Stimulated activated CD4-positive, alpha-beta T cell treated with anti-CD3 and anti-CD28 coated beads, Interleukin-1b, Interleukin-23, amount 100 ng/mL, for 48 hours (primary cell): ENCODE data around the gene MAP3K20.
A peak's percentile ranks its signal among the peaks of the same experiment; 100 is the strongest.

Experiments
- DNase-seq: peaks from one replicate; pipeline ENCODE4 v3.0.0-alpha.2; 2020

The MAP3K20 gene

DNA sequence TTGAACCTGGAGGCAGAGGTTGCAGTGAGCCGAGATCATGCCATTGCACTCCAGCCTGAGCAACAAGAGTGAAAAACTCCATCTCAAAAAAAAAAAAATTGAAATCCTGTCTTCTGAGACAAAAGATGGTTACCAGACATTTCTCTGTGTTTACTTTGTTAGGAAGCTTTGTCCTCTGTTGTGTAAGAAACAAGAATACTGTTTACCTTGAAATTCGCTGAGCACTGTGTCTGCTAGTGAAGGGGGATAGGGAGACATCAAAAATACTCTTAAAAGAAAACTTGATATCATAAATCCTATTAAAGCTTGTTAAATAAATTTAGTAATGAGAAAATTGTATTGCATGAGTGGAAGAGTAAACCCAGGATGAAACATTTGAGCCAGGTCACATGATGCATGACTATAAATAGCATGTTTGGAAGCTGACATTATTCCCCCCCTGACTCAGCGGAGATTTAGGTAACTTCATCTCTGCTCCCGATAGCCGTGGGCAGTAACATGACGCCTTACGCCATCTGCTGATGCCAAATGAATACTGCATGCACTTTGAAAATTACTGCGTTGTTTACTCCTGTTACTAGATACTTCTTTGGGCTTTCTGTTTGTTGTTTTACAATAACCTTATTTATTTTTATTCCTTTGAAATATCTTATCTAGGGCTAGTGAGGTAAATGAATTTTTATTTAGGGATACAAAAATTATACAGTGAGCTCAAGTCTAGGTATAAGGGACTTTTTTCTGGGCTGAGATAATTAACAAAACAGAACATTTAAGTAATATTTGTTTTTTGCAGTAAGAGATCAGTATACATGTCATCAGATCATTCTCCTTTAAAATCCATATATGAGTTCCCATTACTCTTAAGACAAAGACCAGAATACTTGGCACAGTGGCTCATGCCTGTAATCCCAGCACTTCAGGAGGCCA lies 134.9 kb downstream of the MAP3K20 start:
- peak; percentile 50 for DNase-seq

- DNase-seq = no peak
These were observed 137.5 kb downstream of the MAP3K20 start for GRCh38 chr2:173213181-173213580.

GRCh38 chr2:173214213-173214612 lies 138.6 kb downstream of the MAP3K20 start:
- no peak for DNase-seq

DNA sequence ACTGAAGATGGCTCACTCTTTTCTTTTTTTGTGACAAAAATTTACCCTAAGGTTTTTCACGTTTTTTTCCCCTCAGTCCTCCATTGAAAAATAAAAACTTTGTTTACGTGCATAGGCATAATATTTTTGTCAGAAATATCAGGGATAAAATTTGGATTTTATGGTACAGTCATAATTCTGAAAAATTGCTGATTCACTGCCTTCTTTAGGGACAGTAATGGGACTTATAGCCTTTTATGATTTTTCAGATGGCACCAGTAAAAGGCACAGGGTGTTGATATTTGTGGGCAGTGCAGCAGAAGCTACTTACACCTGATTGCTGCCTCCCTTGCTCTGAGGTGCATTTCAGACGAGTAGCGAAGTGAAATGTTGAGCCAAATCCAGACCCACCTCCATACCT lies 139.7 kb downstream of the MAP3K20 start:
- no peak for DNase-seq

DNA sequence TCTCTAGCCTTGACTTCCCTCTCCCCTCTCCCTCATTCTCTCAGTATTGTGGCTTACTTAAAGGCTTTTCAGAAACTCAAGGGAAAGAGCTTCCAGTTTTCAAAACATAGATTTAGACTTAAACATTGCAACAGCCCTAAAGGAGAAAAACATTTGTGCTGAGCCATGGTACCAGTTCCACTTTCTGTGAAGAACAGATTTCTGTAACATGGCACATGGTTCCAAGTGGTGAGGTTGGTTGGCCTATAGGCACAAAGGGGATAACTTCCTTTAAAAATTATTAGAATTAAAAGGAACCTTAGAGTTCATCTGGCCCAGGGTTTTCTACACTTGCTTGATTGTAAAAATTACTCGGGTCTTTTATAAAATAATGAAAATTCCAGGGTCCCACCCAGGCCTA lies 140.4 kb downstream of the MAP3K20 start:
- DNase-seq = no peak

DNA sequence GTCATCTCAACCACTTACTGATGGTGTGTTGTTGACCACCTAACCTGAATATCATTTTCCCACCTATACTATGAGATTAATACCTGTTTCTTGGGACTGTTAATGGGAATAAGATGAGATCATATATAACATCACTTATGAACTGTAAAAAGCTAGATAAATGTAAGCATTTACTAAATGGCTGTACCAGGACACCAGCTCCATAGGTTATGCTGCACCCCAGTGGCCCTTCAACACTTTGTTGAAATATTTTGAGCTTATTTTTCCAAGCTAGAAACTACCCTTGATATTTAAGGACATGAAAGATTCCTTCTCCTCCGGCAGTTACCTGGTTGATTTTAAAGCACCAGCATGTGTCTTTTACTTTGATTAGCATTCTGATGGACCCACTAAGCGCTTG lies 141.0 kb downstream of the MAP3K20 start:
- DNase-seq = no peak

DNA sequence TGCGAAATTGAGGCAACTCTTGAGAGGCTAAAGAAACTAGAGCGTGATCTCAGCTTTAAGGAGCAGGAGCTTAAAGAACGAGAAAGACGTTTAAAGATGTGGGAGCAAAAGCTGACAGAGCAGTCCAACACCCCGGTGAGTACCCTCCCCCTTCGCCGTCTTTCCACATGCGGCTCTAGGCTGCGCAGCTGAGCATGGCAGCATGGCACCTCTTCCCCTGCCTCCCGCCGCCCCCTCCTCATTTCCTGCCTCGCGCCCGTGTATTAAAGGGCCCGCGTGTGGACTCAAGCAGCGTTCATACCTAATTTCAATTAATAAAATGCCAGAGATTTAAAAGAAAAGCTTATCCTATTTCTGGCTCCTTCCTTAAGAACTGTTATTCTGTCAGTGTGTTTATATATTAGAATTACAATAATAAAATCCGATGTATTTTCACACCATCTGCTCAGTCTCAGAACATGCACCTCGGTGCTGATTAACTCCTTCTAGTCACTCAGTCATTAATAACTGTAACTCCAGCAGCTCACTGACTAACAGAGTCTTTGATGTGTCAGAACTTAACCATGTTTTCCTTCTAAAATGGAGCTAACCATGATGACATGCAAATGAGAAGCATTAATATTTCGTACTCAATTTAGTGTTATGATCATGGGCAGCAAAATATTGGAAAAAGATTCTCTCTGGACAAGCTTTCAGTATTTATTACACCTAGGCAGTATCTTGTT lies 141.6 kb downstream of the MAP3K20 start:
- DNase-seq = no peak

GRCh38 chr2:173218326-173219056 lies 142.8 kb downstream of the MAP3K20 start:
- no peak for DNase-seq

- DNase-seq = no peak
These were observed 145.6 kb downstream of the MAP3K20 start for GRCh38 chr2:173221132-173221695.

DNA sequence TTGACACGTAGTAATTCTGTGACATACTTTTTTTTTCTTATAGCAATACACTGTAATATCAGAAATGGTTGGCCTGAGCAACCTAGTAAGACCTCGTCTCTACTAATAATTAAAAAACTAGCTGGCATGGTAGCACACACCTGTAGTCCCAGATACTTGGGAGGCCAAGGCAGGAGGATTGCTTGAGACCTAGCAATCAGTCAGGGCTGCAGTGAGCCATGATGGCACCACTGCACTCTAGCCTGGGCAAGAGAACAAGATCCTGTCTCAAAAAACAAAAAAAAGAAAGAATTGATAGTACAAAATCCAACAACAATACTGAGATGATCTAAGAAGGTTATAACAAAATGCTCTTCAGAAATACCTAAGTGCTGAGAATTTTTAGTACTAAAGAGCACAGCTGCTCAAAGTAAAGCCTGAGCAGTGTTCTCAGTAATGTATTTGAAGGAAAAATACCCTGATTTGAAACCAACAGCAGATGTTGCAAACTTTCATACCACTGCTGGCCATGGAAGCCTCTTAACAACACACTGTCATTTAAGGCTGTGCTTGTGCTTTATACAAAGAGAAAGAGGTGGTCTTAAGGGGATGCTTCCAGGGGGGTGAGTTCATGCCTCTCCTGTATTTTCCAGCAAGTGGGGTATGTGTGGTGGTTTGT lies 146.4 kb downstream of the MAP3K20 start:
- no peak for DNase-seq

- no peak for DNase-seq
These were observed 148.2 kb downstream of the MAP3K20 start for GRCh38 chr2:173223871-173224270.

GRCh38 chr2:173226899-173227698 lies 151.5 kb downstream of the MAP3K20 start:
- no peak for DNase-seq

DNA sequence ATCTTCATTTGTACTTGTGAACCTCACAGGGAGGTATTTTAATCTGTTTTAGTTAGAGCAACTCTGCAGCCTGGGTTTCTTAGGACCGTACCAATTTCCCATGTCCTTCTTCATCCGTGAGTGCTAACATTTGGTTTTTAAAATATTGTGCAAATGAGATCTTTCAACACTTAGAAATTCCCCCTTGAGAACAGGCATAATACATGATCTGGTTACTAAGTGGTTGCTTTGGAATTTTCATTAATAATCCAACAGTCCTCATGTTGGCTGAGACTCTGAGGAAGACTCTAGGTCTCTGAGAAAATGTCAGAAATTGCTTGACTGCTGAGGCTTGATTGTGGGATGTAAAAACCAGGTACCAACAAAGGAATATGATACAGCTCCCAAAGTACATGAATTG lies 153.4 kb downstream of the MAP3K20 start:
- DNase-seq = no peak

GRCh38 chr2:173230181-173230580 lies 154.5 kb downstream of the MAP3K20 start:
- DNase-seq = no peak

- DNase-seq = no peak
These were observed 155.4 kb downstream of the MAP3K20 start for GRCh38 chr2:173231042-173231441.

- DNase-seq = no peak
These were observed 155.8 kb downstream of the MAP3K20 start for GRCh38 chr2:173231465-173231864.

DNA sequence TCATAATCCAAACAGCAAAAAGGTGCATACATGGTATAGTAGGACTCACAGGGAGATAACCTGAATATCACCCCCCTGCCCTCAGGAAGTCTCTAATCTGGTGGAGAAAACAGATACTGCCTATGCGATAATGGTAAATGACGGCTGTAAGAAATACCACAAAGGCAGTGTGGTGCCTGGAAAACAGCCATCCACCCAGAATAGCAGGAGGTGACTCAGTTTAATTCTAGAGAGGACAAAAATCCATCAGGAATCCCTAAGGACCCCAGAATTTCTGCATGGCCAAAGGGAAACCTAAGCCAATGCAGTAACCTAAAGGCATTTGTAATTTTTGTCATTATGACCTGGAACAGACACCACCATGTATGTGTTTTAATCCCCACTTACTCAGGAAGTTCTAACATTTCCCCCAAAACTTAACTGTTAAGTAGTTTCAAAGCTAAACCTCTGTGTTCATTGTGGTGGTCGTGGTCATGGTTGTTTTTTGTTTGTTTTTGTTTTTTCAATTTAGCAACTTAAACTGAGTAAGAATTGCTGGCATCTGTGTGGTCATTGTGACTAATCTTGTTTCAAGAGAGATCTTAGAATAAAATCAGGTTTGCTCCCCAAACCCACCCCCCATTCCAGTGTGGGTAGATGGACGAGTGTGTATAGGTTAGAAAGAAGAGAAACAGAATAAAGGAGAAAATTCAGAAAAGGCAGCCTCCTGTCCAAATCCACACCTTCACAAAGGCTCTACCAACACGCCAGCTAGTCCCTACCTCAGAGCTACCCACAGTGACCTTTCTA lies 157.5 kb downstream of the MAP3K20 start:
- no peak for DNase-seq

GRCh38 chr2:173235947-173236803 lies 160.5 kb downstream of the MAP3K20 start:
- DNase-seq = no peak

GRCh38 chr2:173238385-173238784 lies 162.7 kb downstream of the MAP3K20 start:
- DNase-seq = no peak

DNA sequence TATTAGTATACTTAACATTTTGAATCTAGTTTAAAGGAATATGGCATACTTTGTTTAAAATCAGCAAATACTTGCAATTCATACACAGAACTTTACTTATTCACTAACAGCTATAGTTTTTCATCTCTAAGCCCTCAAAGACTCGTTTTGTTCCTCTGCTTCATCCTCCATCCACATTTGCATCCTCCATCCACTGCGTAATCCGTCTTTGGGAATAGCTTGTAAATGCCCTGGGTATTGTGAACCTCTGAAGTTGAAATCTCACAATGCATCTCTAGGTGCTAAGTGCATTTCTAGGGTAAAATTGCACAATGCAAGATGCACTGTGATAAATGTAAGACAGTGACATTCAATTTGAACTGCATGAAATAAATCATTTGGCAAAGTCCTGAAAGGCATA lies 163.2 kb downstream of the MAP3K20 start:
- no peak for DNase-seq
